H9 (cell line): ENCODE results near the gene FRMD4B. TPM values are rescaled to one million over a fixed set of nuclear protein-coding genes. Genes with fewer than 3 reads are reported as not detected.

Experiments
- DNase-seq: peaks from one replicate; pipeline ENCODE4 v3.0.0-alpha.2; 2017
- H2AFZ ChIP-seq: one replicate; pipeline ENCODE4 v1.6.1; 2013; ENCODE audit warnings: mild to moderate bottlenecking, low read length, control low read depth, moderate library complexity
- H2AK5ac ChIP-seq: 2 replicates; pipeline ENCODE4 v1.6.1; 2013; ENCODE audit warnings: low read length, control low read depth, mixed read lengths; ENCODE audit not compliant: insufficient read length
- H2BK120ac ChIP-seq: one replicate; pipeline ENCODE4 v1.6.1; 2013; ENCODE audit warnings: low read depth, mild to moderate bottlenecking, low read length, control low read depth, inconsistent platforms; ENCODE audit not compliant: poor library complexity, severe bottlenecking
- H2BK12ac ChIP-seq: 2 replicates; pipeline ENCODE4 v1.6.1; 2013; ENCODE audit warnings: low read length, control low read depth, mixed read lengths, low read depth; ENCODE audit not compliant: insufficient read length
- H2BK15ac ChIP-seq: 2 replicates; pipeline ENCODE4 v1.6.1; 2013; ENCODE audit warnings: low read depth, low read length, control low read depth
- H2BK20ac ChIP-seq: one replicate; pipeline ENCODE4 v1.6.1; 2013; ENCODE audit warnings: low read depth, mild to moderate bottlenecking, low read length, control low read depth, inconsistent platforms; ENCODE audit not compliant: poor library complexity, severe bottlenecking
- H2BK5ac ChIP-seq: 2 replicates; pipeline ENCODE4 v1.6.1; 2013; ENCODE audit warnings: low read length, control low read depth, mixed read lengths; ENCODE audit not compliant: insufficient read length
- H3K14ac ChIP-seq: 2 replicates; pipeline ENCODE4 v1.6.1; 2013; ENCODE audit warnings: low read length, control low read depth; ENCODE audit not compliant: insufficient read depth
- H3K18ac ChIP-seq: 2 replicates; pipeline ENCODE4 v1.6.1; 2013; ENCODE audit warnings: low read depth, mild to moderate bottlenecking, mixed read lengths, low read length, control low read depth; ENCODE audit not compliant: insufficient read length
- H3K23ac ChIP-seq: 2 replicates; pipeline ENCODE4 v1.6.1; 2013; ENCODE audit warnings: low read length, control low read depth, mixed read lengths, low read depth; ENCODE audit not compliant: insufficient read length
- H3K23me2 ChIP-seq: 2 replicates; pipeline ENCODE4 v1.6.1; 2013; ENCODE audit warnings: low read depth, mild to moderate bottlenecking, mixed read lengths, low read length, control low read depth; ENCODE audit not compliant: insufficient read length, poor library complexity, severe bottlenecking
- H3K27ac ChIP-seq: 2 replicates; pipeline ENCODE4 v1.5.1; 2013; ENCODE audit warnings: low read length, control low read depth, mixed read lengths, low read depth; ENCODE audit not compliant: insufficient read length
- H3K27me3 ChIP-seq: 2 replicates; pipeline ENCODE4 v1.6.1; 2013; ENCODE audit warnings: low read length, control low read depth, inconsistent platforms; ENCODE audit not compliant: insufficient read depth
- H3K4ac ChIP-seq: 2 replicates; pipeline ENCODE4 v1.6.1; 2013; ENCODE audit warnings: low read depth, mild to moderate bottlenecking, control low read depth, inconsistent platforms, low read length, moderate library complexity
- H3K4me1 ChIP-seq: 2 replicates; pipeline ENCODE4 v1.6.1; 2013; ENCODE audit warnings: low read length, control low read depth, inconsistent platforms; ENCODE audit not compliant: insufficient read depth
- H3K4me2 ChIP-seq: 2 replicates; pipeline ENCODE4 v1.6.1; 2013; ENCODE audit warnings: low read length, control low read depth, mixed read lengths; ENCODE audit not compliant: insufficient read length, insufficient read depth
- H3K56ac ChIP-seq: 2 replicates; pipeline ENCODE4 v1.6.1; 2013; ENCODE audit warnings: low read depth, mild to moderate bottlenecking, mixed read lengths, low read length, control low read depth; ENCODE audit not compliant: insufficient read length
- H3K79me1 ChIP-seq: 2 replicates; pipeline ENCODE4 v1.6.1; 2013; ENCODE audit warnings: low read depth, mild to moderate bottlenecking, moderate library complexity, low read length, control low read depth, inconsistent platforms; ENCODE audit not compliant: insufficient read depth, poor library complexity, severe bottlenecking
- H3K79me2 ChIP-seq: 2 replicates; pipeline ENCODE4 v1.6.1; 2013; ENCODE audit warnings: low read length, control low read depth, inconsistent platforms; ENCODE audit not compliant: insufficient read depth
- H3K9ac ChIP-seq: 2 replicates; pipeline ENCODE4 v1.6.1; 2013; ENCODE audit warnings: low read length, control low read depth, mixed read lengths; ENCODE audit not compliant: insufficient read length; ENCODE audit errors: extremely low read depth
- H3K9me3 ChIP-seq: one replicate; pipeline ENCODE4 v1.6.1; 2013; ENCODE audit warnings: low read depth, low read length, inconsistent platforms; ENCODE audit not compliant: control insufficient read depth
- H3T11ph ChIP-seq: one replicate; pipeline ENCODE4 v1.6.1; 2013; ENCODE audit warnings: mild to moderate bottlenecking, low read length, control low read depth, inconsistent platforms
- H4K20me1 ChIP-seq: one replicate; pipeline ENCODE4 v1.6.1; 2013; ENCODE audit not compliant: control insufficient read depth, insufficient read length, insufficient read depth
- H4K5ac ChIP-seq: 2 replicates; pipeline ENCODE4 v1.6.1; 2013; ENCODE audit warnings: low read depth, mild to moderate bottlenecking, mixed read lengths, low read length, control low read depth; ENCODE audit not compliant: insufficient read length
- H4K8ac ChIP-seq: replicated peaks from 2 replicates; pipeline ENCODE4 v1.6.1; 2013; ENCODE audit warnings: low read length, control low read depth, mixed read lengths, low read depth; ENCODE audit not compliant: insufficient read length
- H4K91ac ChIP-seq: 2 replicates; pipeline ENCODE4 v1.6.1; 2013; ENCODE audit warnings: low read depth, mild to moderate bottlenecking, moderate library complexity, mixed read lengths, low read length, control low read depth; ENCODE audit not compliant: insufficient read length
- H3K27ac Mint-ChIP-seq, 3 experiments: 2 replicates in 2 of 3; 3 replicates in 1 of 3; pipeline ENCODE4 v1.8.0; 2020 to 2021; ENCODE audit warnings: mixed read lengths in 3 of 3, mild to moderate bottlenecking in 1 of 3, moderate library complexity in 1 of 3
- H3K27me3 Mint-ChIP-seq: 2 replicates; pipeline ENCODE4 v1.8.0; 2021; ENCODE audit warnings: low read depth, mild to moderate bottlenecking, moderate library complexity, mixed read lengths
- H3K36me3 Mint-ChIP-seq, 3 experiments: 2 replicates in 2 of 3; 3 replicates in 1 of 3; pipeline ENCODE4 v1.8.0; 2020 to 2021; ENCODE audit warnings: low read depth in 3 of 3, mixed read lengths in 3 of 3; ENCODE audit not compliant: insufficient read depth in 1 of 3
- H3K4me1 Mint-ChIP-seq, 2 experiments: 2 replicates each; pipeline ENCODE4 v1.8.0; 2020; ENCODE audit warnings: mixed read lengths in 2 of 2
- H3K4me3 Mint-ChIP-seq, 2 experiments: 2 replicates in 1 of 2; 3 replicates in 1 of 2; pipeline ENCODE4 v1.8.0; 2020 to 2021; ENCODE audit warnings: mild to moderate bottlenecking in 2 of 2, mixed read lengths in 2 of 2, moderate library complexity in 1 of 2
- H3K9me3 Mint-ChIP-seq, 2 experiments: 2 replicates in 1 of 2; 3 replicates in 1 of 2; pipeline ENCODE4 v1.8.0; 2020; ENCODE audit warnings: mild to moderate bottlenecking in 2 of 2, mixed read lengths in 2 of 2, moderate library complexity in 1 of 2
- WGBS: extraction: QIAGEN DNeasy Blood & Tissue Kit; methylation state at CpG from one replicate; pipeline ENCODE4 v1.1.7; 2013; ENCODE audit warnings: missing lambda C conversion rate, low lambda C conversion rate, mixed read lengths; ENCODE audit not compliant: insufficient read length; ENCODE audit errors: extremely low coverage; 5-methylcytosine and 5-hydroxymethylcytosine counted together
- total RNA-seq: library from RNA; stranded (reverse); gene quantifications from 2 replicates; pipeline ENCODE4 v1.2.1, GENCODE V29; 2021
- TF ChIP-seq, protein P1 (sequence below): fragments of 200-600 bp; sonication (generic); conservative IDR thresholded peaks from 3 replicates; pipeline ENCODE4 v1.8.0; 2021; ENCODE audit warnings: antibody characterized with exemption, mild to moderate bottlenecking

FRMD4B gene
- total RNA-seq, 1 experiment from 2014 or later = 3.4 TPM

DNA sequence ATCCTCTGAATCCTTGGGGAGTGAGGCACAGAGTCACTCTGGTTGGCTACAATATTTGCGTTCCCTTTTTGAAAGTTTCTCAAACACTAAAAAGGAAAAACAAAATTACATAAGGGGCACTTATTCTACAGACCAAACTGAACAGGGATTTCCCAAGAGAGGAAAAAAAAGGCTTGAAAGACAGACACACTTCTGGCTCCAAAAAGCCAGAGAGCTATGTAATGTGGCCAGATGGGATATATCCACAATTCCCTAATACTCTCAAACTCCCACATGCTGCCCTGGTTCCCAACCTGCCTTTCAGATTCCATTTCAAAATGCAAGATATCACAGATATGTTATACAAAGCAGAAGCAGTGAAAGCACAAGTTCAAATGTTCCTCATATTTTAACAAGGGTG lies 1.6 kb downstream of the FRMD4B start:
- Histone ChIP-seq H3K4ac (no peak overlapping the region), H3K79me1 (no peaks in the 10 kb centered on the region), H3K9ac (no peak overlapping the region), H3T11ph (no peak overlapping the region), H4K5ac (no peak overlapping the region), H2BK15ac (no peak overlapping the region), H2AFZ (no peak overlapping the region), H4K20me1 (no peaks in the 10 kb centered on the region), H3K9me3 (no peaks in the 10 kb centered on the region), H3K4me2 (no peak overlapping the region), H3K23me2 (peaks cover 14% of the 10 kb centered on the region), H3K14ac (no peak overlapping the region), H2BK5ac (no peak overlapping the region), H3K18ac (no peak overlapping the region), H3K27me3 (peaks cover 5% of the 10 kb centered on the region; the same call in 1 of the 2 replicates), H4K8ac (no peak overlapping the region), H3K79me2 (no peaks in the 10 kb centered on the region), H3K23ac (no peak overlapping the region), H3K56ac (no peak overlapping the region), H2BK20ac (no peak overlapping the region), H2AK5ac (no peak overlapping the region), H2BK120ac (no peak overlapping the region), H3K27ac (no peak overlapping the region), H3K4me1 (no peaks in the 10 kb centered on the region), H2BK12ac (no peak overlapping the region), H4K91ac (no peak overlapping the region)
- Mint-ChIP-seq H3K4me1 (peaks cover 14 to 20% of the 10 kb centered on the region in 2 experiments), H3K9me3 (no peaks in the 10 kb centered on the region), H3K36me3 (no peaks in the 10 kb centered on the region), H3K4me3 (no peak overlapping the region), H3K27ac (no peak overlapping the region), H3K27me3 (peaks cover 47% of the 10 kb centered on the region)
- TF ChIP-seq, protein P1, sequence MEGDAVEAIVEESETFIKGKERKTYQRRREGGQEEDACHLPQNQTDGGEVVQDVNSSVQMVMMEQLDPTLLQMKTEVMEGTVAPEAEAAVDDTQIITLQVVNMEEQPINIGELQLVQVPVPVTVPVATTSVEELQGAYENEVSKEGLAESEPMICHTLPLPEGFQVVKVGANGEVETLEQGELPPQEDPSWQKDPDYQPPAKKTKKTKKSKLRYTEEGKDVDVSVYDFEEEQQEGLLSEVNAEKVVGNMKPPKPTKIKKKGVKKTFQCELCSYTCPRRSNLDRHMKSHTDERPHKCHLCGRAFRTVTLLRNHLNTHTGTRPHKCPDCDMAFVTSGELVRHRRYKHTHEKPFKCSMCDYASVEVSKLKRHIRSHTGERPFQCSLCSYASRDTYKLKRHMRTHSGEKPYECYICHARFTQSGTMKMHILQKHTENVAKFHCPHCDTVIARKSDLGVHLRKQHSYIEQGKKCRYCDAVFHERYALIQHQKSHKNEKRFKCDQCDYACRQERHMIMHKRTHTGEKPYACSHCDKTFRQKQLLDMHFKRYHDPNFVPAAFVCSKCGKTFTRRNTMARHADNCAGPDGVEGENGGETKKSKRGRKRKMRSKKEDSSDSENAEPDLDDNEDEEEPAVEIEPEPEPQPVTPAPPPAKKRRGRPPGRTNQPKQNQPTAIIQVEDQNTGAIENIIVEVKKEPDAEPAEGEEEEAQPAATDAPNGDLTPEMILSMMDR = no peak
- DNase-seq = no peak
- WGBS = no CpG with 5 or more reads among the region's 1 CpG
